ENCODE results near the gene TIPRL.

GRCh38 chr1:168146626-168147025, 32.1 kb upstream of the TIPRL start:
- TF ChIP-seq CTCF (IDR thresholded peaks at IDR 0.05; ENCODE audit: low read depth, low read length) (no peak), EZH2phosphoT487 (IDR thresholded peaks at IDR 0.05; ENCODE audit: low read depth) (no peak)
